ENCODE data around the gene TAGAP.
"Not testable (repeated sequence)": the region's sequence is repeated elsewhere in the genome, so short reads cannot be mapped to it uniquely, and the experiment has no call there.

Gene TAGAP

DNA sequence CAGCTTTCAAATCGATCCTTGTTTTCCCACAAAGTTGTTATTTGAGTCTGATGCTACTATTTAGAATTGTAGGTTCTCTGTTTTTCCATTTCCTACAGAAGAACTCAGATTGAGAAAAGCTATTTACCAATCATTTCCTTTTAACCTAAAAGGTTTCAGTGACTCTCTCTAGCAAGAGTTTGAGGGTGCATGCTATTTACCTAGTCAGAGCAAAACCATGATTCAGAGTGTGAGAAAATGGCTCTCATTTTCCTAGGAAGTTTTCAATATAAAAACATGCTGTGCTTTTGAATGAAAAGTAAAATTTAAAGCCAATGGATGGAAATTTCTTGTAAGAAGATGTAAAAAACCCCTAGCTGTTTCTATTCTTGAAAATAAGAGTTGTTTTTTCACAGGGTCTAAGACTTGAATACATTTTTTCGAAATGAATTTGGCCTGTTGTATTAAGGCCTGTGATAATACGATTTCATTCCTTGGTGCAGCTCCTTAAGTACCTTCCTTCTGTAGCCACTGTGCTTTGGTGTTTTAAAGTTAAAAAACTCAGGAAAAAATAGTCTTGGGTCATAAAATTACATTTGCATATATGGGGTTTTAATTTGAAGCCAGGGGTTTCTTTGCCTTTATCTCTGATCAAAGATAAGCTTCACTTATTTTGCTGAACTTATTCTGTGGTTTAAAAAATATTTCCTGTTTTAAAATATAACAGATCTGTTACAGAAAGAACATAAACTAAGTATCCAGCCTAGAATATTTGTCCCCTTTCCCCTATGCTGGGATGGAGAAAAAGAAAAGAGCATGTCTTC lies 26.8 kb downstream of the TAGAP start:
- DNase-seq (ENCODE audit: low read depth), result no peak
- TF ChIP-seq, protein P1, sequence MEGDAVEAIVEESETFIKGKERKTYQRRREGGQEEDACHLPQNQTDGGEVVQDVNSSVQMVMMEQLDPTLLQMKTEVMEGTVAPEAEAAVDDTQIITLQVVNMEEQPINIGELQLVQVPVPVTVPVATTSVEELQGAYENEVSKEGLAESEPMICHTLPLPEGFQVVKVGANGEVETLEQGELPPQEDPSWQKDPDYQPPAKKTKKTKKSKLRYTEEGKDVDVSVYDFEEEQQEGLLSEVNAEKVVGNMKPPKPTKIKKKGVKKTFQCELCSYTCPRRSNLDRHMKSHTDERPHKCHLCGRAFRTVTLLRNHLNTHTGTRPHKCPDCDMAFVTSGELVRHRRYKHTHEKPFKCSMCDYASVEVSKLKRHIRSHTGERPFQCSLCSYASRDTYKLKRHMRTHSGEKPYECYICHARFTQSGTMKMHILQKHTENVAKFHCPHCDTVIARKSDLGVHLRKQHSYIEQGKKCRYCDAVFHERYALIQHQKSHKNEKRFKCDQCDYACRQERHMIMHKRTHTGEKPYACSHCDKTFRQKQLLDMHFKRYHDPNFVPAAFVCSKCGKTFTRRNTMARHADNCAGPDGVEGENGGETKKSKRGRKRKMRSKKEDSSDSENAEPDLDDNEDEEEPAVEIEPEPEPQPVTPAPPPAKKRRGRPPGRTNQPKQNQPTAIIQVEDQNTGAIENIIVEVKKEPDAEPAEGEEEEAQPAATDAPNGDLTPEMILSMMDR (IDR thresholded peaks at IDR 0.05; ENCODE audit: low read depth, low read length, missing control alignments), result no peak
- in situ Hi-C loops (cut with HindIII; ENCODE audit: low sequenced_read_pairs), result no loop called here
- H3K4me3 ChIP-seq (ENCODE audit: low read depth, low read length), result no peak overlapping the region

DNA sequence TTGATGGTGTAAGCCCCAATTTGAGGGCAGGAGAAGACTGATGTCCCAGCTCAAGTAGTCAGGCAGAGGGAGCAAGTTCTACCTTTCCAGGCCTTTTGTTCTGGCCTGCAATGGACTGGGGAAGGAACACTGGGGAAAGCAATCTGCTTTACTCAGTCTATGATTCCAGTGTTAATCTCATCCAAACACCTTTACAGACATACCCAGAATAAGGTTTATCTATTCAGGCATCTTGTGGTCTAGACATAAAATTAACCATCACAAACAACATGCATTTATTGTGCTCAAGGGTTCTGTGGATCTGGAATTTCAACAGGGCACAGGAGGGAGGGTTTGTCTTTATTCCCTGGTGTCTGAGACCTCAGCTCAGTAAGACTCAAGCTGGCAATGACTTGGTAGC lies 30.4 kb downstream of the TAGAP start:
- no peak for DNase-seq (ENCODE audit: low read depth)
- no peak overlapping the region for H3K4me3 ChIP-seq (ENCODE audit: low read depth, low read length)
- in situ Hi-C loops (cut with HindIII; ENCODE audit: low sequenced_read_pairs), result no loop called here
- TF ChIP-seq, protein P1 (IDR thresholded peaks at IDR 0.05; ENCODE audit: low read depth, low read length, missing control alignments), result no peak

DNA sequence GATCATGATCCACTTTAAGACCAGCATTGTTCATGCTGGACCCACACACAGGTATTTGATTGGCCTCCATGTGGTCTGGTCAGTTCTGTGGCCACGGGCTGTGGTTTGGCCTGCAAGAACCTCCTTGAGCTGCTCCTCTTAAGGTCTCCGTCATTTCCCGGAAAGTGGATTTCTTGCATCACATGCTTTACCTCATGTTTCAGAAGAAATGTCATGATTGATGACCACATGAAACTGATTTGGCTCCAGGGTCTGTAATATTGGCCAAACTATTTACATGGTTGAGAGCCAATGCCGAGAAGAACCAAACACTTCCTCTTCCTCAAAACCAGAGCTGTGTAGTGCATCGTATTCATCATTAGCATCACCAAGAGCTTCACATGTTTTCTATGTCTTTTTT lies 31.6 kb downstream of the TAGAP start:
- peak; percentile 74 for DNase-seq (ENCODE audit: low read depth)
- in situ Hi-C loops (cut with HindIII; ENCODE audit: low sequenced_read_pairs), result no loop called here
- no peak overlapping the region for H3K4me3 ChIP-seq (ENCODE audit: low read depth, low read length)
- TF ChIP-seq, protein P1 (IDR thresholded peaks at IDR 0.05; ENCODE audit: low read depth, low read length, missing control alignments), result no peak

DNA sequence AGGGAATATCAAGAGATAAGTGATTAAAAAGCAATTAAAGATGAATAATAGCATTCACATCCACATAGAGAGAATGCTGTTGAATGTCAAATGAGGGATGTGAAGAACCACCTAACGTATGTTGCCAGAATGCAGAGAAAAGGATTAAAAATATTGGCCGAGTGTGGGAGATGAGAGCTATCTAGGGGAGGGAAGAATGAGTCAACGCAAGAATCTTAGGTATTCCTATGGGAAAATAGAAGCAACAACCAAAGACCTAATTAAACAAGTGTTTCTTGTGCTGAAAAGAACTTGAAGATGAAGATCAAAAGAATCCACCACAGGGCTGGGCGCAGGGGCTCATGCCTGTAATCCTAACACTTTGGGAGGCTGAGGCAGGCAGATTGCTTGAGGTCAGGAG lies 32.6 kb downstream of the TAGAP start:
- H3K4me3 ChIP-seq (ENCODE audit: low read depth, low read length), result no peak overlapping the region
- no peak for DNase-seq (ENCODE audit: low read depth)
- in situ Hi-C loops (cut with HindIII; ENCODE audit: low sequenced_read_pairs), result no loop called here
- TF ChIP-seq, protein P1 (IDR thresholded peaks at IDR 0.05; ENCODE audit: low read depth, low read length, missing control alignments), result no peak

DNA sequence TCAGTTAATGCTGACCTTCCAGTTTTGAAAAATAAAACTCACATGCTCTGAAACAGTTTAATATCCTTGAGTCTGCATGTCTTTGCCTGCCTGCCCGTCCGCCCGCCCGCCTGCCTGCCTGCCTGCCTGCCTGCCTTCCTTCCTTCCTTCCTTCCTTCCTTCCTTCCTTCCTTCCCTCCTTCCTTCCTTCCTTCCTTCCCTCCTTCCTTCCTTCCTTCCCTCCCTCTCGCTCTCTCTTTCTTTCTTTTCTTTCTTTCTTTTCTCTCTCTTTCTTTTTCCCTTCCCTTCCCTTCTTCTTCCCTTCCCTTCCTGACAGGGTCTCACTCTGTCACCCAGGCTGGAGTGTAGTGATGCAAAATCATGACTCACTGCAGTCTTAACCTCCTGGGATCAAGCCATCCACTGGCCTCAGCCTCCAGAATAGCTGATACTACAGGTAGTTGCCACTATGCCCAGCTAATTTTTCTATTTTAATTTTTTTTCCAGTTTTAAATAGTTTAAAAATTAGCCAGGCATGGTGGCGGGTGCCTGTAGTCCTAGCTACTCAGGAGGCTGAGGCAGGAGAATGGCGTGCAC lies 34.7 kb downstream of the TAGAP start:
- in situ Hi-C loops (cut with HindIII; ENCODE audit: low sequenced_read_pairs); DNase-seq (ENCODE audit: low read depth); H3K4me3 ChIP-seq (ENCODE audit: low read depth, low read length): not testable (repeated sequence)

DNA sequence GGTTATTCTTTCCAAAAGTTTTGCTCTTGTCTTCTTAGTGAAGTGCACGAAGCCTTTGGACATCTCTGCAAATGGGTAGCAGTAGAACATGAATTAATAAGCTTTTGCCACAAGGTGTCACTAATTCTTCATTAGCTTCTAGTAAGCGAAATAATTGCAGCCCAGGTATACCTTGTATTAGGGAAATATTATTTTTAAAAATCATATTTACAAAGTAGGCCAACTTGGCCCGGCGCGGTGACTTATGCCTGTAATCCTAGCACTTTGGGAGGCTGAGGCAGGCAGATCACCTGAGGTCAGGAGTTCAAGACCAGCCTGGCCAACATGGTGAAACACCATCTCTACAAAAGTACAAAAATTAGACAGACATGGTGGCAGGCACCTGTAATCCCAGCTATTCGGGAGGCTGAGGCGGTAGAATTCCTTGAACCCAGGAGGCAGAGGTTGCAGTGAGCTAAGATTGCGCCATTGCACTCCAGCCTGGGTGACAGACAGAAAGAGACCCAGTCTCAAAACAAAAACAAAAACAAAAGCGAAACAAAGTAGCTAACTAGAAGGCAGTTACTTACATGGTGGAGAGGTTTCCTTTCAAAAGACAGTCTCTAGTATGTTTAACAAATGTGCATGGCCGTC lies 36.0 kb downstream of the TAGAP start:
- in situ Hi-C loops (cut with HindIII; ENCODE audit: low sequenced_read_pairs), result no loop called here
- no peak for DNase-seq (ENCODE audit: low read depth)
- no peak overlapping the region for H3K4me3 ChIP-seq (ENCODE audit: low read depth, low read length)

More for the DNA sequence above, 36.0 kb downstream of the TAGAP start:
- TF ChIP-seq, protein P1 (IDR thresholded peaks at IDR 0.05; ENCODE audit: low read depth, low read length, missing control alignments), result peak; percentile 26
